Endothelial cell of umbilical vein (primary cell): ENCODE results near the gene TYK2.

Source experiments
- EZH2 ChIP-seq: IDR thresholded peaks from 2 replicates; pipeline ENCODE4 v1.6.1; 2012; ENCODE audit warnings: borderline replicate concordance, low read depth, mild to moderate bottlenecking, moderate library complexity, low read length, inconsistent platforms; ENCODE audit not compliant: severe bottlenecking
- GATA2 ChIP-seq: IDR thresholded peaks from 2 replicates; pipeline ENCODE4 v1.7.0; 2011; ENCODE audit warnings: low read depth, mild to moderate bottlenecking, moderate library complexity, mixed read lengths, low read length; ENCODE audit not compliant: insufficient read length, insufficient read depth
- JUN ChIP-seq: IDR thresholded peaks from 2 replicates; pipeline ENCODE4 v1.6.1; 2011; ENCODE audit warnings: borderline replicate concordance, low read depth; ENCODE audit not compliant: insufficient read length, insufficient read depth
- POLR2A ChIP-seq: IDR thresholded peaks from 2 replicates; pipeline ENCODE4 v1.6.1; 2012; ENCODE audit warnings: low read depth, mild to moderate bottlenecking, control low read depth, low read length
- POLR2AphosphoS5 ChIP-seq: IDR thresholded peaks from 2 replicates; pipeline ENCODE4 v1.6.1; 2012; ENCODE audit warnings: low read depth, mild to moderate bottlenecking, control low read depth, low read length, moderate library complexity; ENCODE audit not compliant: insufficient read depth
- TF ChIP-seq, protein P1 (sequence below), 2 donors: IDR thresholded peaks; 1 replicate in 1 of 2; 2 replicates in 1 of 2; pipeline ENCODE4 v1.5.1; 2011; ENCODE audit warnings: low read length in 2 of 2, mild to moderate bottlenecking in 2 of 2, moderate library complexity in 2 of 2, control low read depth in 1 of 2, inconsistent platforms in 1 of 2, low read depth in 1 of 2; ENCODE audit not compliant: insufficient read depth in 1 of 2; ENCODE audit errors: extremely low read depth in 1 of 2
- TF ChIP-seq, protein P2 (sequence below): IDR thresholded peaks from 2 replicates; pipeline ENCODE4 v1.6.1; 2011; ENCODE audit not compliant: insufficient read depth, insufficient read length

DNA sequence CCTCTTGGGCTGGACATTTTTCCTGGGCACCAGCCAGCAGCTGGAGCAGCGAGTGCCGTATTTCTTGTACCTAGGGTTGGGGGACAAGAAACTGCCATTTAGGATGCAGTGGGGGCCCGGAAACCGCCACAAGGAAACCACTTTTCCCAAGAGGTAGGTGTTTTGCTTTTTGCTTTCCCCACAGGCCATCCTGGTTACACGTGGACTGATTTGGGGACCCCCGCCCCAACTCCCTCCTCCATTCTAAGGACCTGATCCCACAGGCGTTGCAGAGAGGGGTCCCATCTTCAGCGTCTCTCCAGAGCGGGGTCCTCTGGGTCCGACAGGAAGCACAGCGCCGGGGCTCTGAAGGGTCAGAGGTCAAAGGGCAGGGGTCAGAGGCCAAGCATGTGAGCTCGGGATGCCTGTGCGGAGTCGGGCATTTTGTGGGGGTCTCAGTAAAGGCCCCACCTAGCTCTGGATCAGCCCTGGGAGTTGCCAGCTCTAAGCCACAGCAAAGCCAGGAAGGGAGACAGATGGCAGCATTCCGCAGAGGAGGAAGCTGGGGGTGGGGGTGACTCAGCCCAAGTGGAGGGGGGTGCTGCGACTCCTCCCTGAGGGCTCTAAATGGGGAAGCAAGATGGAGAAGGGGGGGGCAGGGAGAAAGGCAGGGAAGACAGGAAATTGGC is 75.1 kb downstream of the TYK2 start:
- TF ChIP-seq, protein P1, sequence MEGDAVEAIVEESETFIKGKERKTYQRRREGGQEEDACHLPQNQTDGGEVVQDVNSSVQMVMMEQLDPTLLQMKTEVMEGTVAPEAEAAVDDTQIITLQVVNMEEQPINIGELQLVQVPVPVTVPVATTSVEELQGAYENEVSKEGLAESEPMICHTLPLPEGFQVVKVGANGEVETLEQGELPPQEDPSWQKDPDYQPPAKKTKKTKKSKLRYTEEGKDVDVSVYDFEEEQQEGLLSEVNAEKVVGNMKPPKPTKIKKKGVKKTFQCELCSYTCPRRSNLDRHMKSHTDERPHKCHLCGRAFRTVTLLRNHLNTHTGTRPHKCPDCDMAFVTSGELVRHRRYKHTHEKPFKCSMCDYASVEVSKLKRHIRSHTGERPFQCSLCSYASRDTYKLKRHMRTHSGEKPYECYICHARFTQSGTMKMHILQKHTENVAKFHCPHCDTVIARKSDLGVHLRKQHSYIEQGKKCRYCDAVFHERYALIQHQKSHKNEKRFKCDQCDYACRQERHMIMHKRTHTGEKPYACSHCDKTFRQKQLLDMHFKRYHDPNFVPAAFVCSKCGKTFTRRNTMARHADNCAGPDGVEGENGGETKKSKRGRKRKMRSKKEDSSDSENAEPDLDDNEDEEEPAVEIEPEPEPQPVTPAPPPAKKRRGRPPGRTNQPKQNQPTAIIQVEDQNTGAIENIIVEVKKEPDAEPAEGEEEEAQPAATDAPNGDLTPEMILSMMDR (IDR thresholded peaks at IDR 0.05; ENCODE audit: extremely low read depth in 1 of 2, insufficient read depth in 1 of 2, low read depth in 1 of 2, low read length in 2 of 2) = no peak
- TF ChIP-seq POLR2A (no peak), EZH2 (no peak), GATA2 (no peak), POLR2AphosphoS5 (no peak), JUN (no peak)
- TF ChIP-seq, protein P2, sequence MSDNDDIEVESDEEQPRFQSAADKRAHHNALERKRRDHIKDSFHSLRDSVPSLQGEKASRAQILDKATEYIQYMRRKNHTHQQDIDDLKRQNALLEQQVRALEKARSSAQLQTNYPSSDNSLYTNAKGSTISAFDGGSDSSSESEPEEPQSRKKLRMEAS = no peak
